Measurements from ENCODE around the gene SNX9.
"Not testable (repeated sequence)": the region's sequence is repeated elsewhere in the genome, so short reads cannot be mapped to it uniquely, and the experiment has no call there.

SNX9 gene

GRCh38 chr6:157925771-157926170 is 102.7 kb downstream of the SNX9 start:
- H3K4me3 ChIP-seq (ENCODE audit: low read length): no peak overlapping the region

GRCh38 chr6:157927011-157927410 is 104.0 kb downstream of the SNX9 start:
- WGBS (ENCODE audit: insufficient coverage, insufficient read length): no CpG with 5 or more reads among the region's 7 CpGs
- no peak overlapping the region for H3K4me3 ChIP-seq (ENCODE audit: low read length)
- no peaks in the 10 kb centered on the region for H3K27me3 ChIP-seq (ENCODE audit: control insufficient read depth, insufficient read depth, low read length)
- H3K9me3 ChIP-seq (ENCODE audit: control insufficient read depth, insufficient read depth, low read length): no peaks in the 10 kb centered on the region
- no peak for DNase-seq (ENCODE audit: low read depth, low spot score)
- peaks cover 4% of the 10 kb centered on the region; the same call in 1 of the 2 replicates for H3K4me1 ChIP-seq (ENCODE audit: control insufficient read depth, insufficient read depth, low read length)
- H3K27ac ChIP-seq (ENCODE audit: low read length): no peak overlapping the region
- H3K36me3 ChIP-seq (ENCODE audit: control insufficient read depth, insufficient read depth, low read length): peaks cover 8% of the 10 kb centered on the region; the same call in 1 of the 2 replicates

More at GRCh38 chr6:157925771-157926170, 102.7 kb downstream of the SNX9 start:
- no CpG with 5 or more reads among the region's 2 CpGs for WGBS (ENCODE audit: insufficient coverage, insufficient read length)
- Histone ChIP-seq H3K9me3 (ENCODE audit: control insufficient read depth, insufficient read depth, low read length) (no peaks in the 10 kb centered on the region), H3K27ac (ENCODE audit: low read length) (no peak overlapping the region), H3K27me3 (ENCODE audit: control insufficient read depth, insufficient read depth, low read length) (no peaks in the 10 kb centered on the region), H3K36me3 (ENCODE audit: control insufficient read depth, insufficient read depth, low read length) (peaks cover 12% of the 10 kb centered on the region; the same call in 1 of the 2 replicates), H3K4me1 (ENCODE audit: control insufficient read depth, insufficient read depth, low read length) (peaks cover 4% of the 10 kb centered on the region; the same call in 1 of the 2 replicates)
- DNase-seq (ENCODE audit: low read depth, low spot score): no peak

GRCh38 chr6:157928428-157928827 is 105.4 kb downstream of the SNX9 start:
- Histone ChIP-seq H3K4me3 (ENCODE audit: low read length) (no peak overlapping the region), H3K27ac (ENCODE audit: low read length) (no peak overlapping the region), H3K4me1 (ENCODE audit: control insufficient read depth, insufficient read depth, low read length) (peaks cover 4% of the 10 kb centered on the region; the same call in 1 of the 2 replicates), H3K36me3 (ENCODE audit: control insufficient read depth, insufficient read depth, low read length) (peaks cover 9% of the 10 kb centered on the region; the same call in 1 of the 2 replicates), H3K9me3 (ENCODE audit: control insufficient read depth, insufficient read depth, low read length) (no peaks in the 10 kb centered on the region), H3K27me3 (ENCODE audit: control insufficient read depth, insufficient read depth, low read length) (no peaks in the 10 kb centered on the region)
- WGBS (ENCODE audit: insufficient coverage, insufficient read length): no CpG with 5 or more reads among the region's 13 CpGs
- DNase-seq (ENCODE audit: low read depth, low spot score): no peak

- no peak for DNase-seq (ENCODE audit: low read depth, low spot score)
- WGBS (ENCODE audit: insufficient coverage, insufficient read length): no CpG with 5 or more reads among the region's 7 CpGs
- H3K4me1 ChIP-seq (ENCODE audit: control insufficient read depth, insufficient read depth, low read length): peaks cover 4% of the 10 kb centered on the region; the same call in 1 of the 2 replicates
- H3K9me3 ChIP-seq (ENCODE audit: control insufficient read depth, insufficient read depth, low read length): no peaks in the 10 kb centered on the region
- H3K4me3 ChIP-seq (ENCODE audit: low read length): no peak overlapping the region
- H3K27ac ChIP-seq (ENCODE audit: low read length): no peak overlapping the region
- H3K27me3 ChIP-seq (ENCODE audit: control insufficient read depth, insufficient read depth, low read length): no peaks in the 10 kb centered on the region
- H3K36me3 ChIP-seq (ENCODE audit: control insufficient read depth, insufficient read depth, low read length): peaks cover 9% of the 10 kb centered on the region; the same call in 1 of the 2 replicates
Observed at GRCh38 chr6:157929076-157929475, 106.0 kb downstream of the SNX9 start.

GRCh38 chr6:157929765-157930319 is 106.8 kb downstream of the SNX9 start:
- DNase-seq (ENCODE audit: low read depth, low spot score): no peak
- no peak overlapping the region for H3K27ac ChIP-seq (ENCODE audit: low read length)
- H3K9me3 ChIP-seq (ENCODE audit: control insufficient read depth, insufficient read depth, low read length): no peaks in the 10 kb centered on the region
- no peak overlapping the region for H3K4me3 ChIP-seq (ENCODE audit: low read length)
- H3K4me1 ChIP-seq (ENCODE audit: control insufficient read depth, insufficient read depth, low read length): peaks cover 4% of the 10 kb centered on the region; the same call in 1 of the 2 replicates
- H3K36me3 ChIP-seq (ENCODE audit: control insufficient read depth, insufficient read depth, low read length): peaks cover 9% of the 10 kb centered on the region; the same call in 1 of the 2 replicates
- no CpG with 5 or more reads among the region's 3 CpGs for WGBS (ENCODE audit: insufficient coverage, insufficient read length)
- H3K27me3 ChIP-seq (ENCODE audit: control insufficient read depth, insufficient read depth, low read length): no peaks in the 10 kb centered on the region

- Histone ChIP-seq H3K27ac (ENCODE audit: low read length) (no peak overlapping the region), H3K27me3 (ENCODE audit: control insufficient read depth, insufficient read depth, low read length) (no peaks in the 10 kb centered on the region), H3K36me3 (ENCODE audit: control insufficient read depth, insufficient read depth, low read length) (peaks cover 7% of the 10 kb centered on the region; the same call in 1 of the 2 replicates), H3K4me1 (ENCODE audit: control insufficient read depth, insufficient read depth, low read length) (no peaks in the 10 kb centered on the region), H3K4me3 (ENCODE audit: low read length) (no peak overlapping the region), H3K9me3 (ENCODE audit: control insufficient read depth, insufficient read depth, low read length) (no peaks in the 10 kb centered on the region)
- no CpG with 5 or more reads among the region's 2 CpGs for WGBS (ENCODE audit: insufficient coverage, insufficient read length)
- no peak for DNase-seq (ENCODE audit: low read depth, low spot score)
Observed at GRCh38 chr6:157935786-157936185, 112.7 kb downstream of the SNX9 start.

GRCh38 chr6:157937318-157937717 is 114.3 kb downstream of the SNX9 start:
- H3K27me3 ChIP-seq (ENCODE audit: control insufficient read depth, insufficient read depth, low read length): no peaks in the 10 kb centered on the region
- no peak overlapping the region for H3K27ac ChIP-seq (ENCODE audit: low read length)
- no peak for DNase-seq (ENCODE audit: low read depth, low spot score)
- H3K36me3 ChIP-seq (ENCODE audit: control insufficient read depth, insufficient read depth, low read length): peaks cover 10% of the 10 kb centered on the region; the same call in 1 of the 2 replicates
- H3K9me3 ChIP-seq (ENCODE audit: control insufficient read depth, insufficient read depth, low read length): no peaks in the 10 kb centered on the region
- no CpG with 5 or more reads among the region's 3 CpGs for WGBS (ENCODE audit: insufficient coverage, insufficient read length)
- no peaks in the 10 kb centered on the region for H3K4me1 ChIP-seq (ENCODE audit: control insufficient read depth, insufficient read depth, low read length)
- H3K4me3 ChIP-seq (ENCODE audit: low read length): no peak overlapping the region

- peaks cover 11% of the 10 kb centered on the region; the same call in 1 of the 2 replicates for H3K36me3 ChIP-seq (ENCODE audit: control insufficient read depth, insufficient read depth, low read length)
- H3K4me3 ChIP-seq (ENCODE audit: low read length): no peak overlapping the region
- no peaks in the 10 kb centered on the region for H3K9me3 ChIP-seq (ENCODE audit: control insufficient read depth, insufficient read depth, low read length)
- H3K27me3 ChIP-seq (ENCODE audit: control insufficient read depth, insufficient read depth, low read length): no peaks in the 10 kb centered on the region
- H3K27ac ChIP-seq (ENCODE audit: low read length): no peak overlapping the region
- no peak for DNase-seq (ENCODE audit: low read depth, low spot score)
- WGBS (ENCODE audit: insufficient coverage, insufficient read length): no CpG with 5 or more reads among the region's 6 CpGs
- H3K4me1 ChIP-seq (ENCODE audit: control insufficient read depth, insufficient read depth, low read length): no peaks in the 10 kb centered on the region
Observed at GRCh38 chr6:157937916-157938315, 114.9 kb downstream of the SNX9 start.

- not testable (repeated sequence) for H3K27me3 ChIP-seq (ENCODE audit: control insufficient read depth, insufficient read depth, low read length); H3K4me3 ChIP-seq (ENCODE audit: low read length); H3K9me3 ChIP-seq (ENCODE audit: control insufficient read depth, insufficient read depth, low read length); H3K4me1 ChIP-seq (ENCODE audit: control insufficient read depth, insufficient read depth, low read length); H3K27ac ChIP-seq (ENCODE audit: low read length); DNase-seq (ENCODE audit: low read depth, low spot score)
- WGBS (ENCODE audit: insufficient coverage, insufficient read length): no CpG with 5 or more reads among the region's 12 CpGs
- peaks cover 18% of the 10 kb centered on the region for H3K36me3 ChIP-seq (ENCODE audit: control insufficient read depth, insufficient read depth, low read length)
Observed at GRCh38 chr6:157940375-157941036, 117.5 kb downstream of the SNX9 start.

- H3K36me3 ChIP-seq (ENCODE audit: control insufficient read depth, insufficient read depth, low read length): peaks cover 18% of the 10 kb centered on the region
- H3K4me1 ChIP-seq (ENCODE audit: control insufficient read depth, insufficient read depth, low read length): no peaks in the 10 kb centered on the region
- no peaks in the 10 kb centered on the region for H3K9me3 ChIP-seq (ENCODE audit: control insufficient read depth, insufficient read depth, low read length)
- H3K27ac ChIP-seq (ENCODE audit: low read length): no peak overlapping the region
- DNase-seq (ENCODE audit: low read depth, low spot score): no peak
- no peaks in the 10 kb centered on the region for H3K27me3 ChIP-seq (ENCODE audit: control insufficient read depth, insufficient read depth, low read length)
- WGBS (ENCODE audit: insufficient coverage, insufficient read length): no CpG with 5 or more reads among the region's 13 CpGs
- H3K4me3 ChIP-seq (ENCODE audit: low read length): no peak overlapping the region
Observed at GRCh38 chr6:157941101-157941863, 118.2 kb downstream of the SNX9 start.

All from iPS DF 6.9 (cell line).